SU-DHL-6 (cell line): ENCODE results near the gene ACSS2.

ENCODE experiments used
- H2AFZ ChIP-seq: fragments of 200-600 bp; sonication (generic); 2 replicates; pipeline ENCODE4 v1.6.1; 2014; ENCODE audit warnings: low read depth, mild to moderate bottlenecking, moderate library complexity, mixed read lengths, antibody characterized with exemption, low read length; ENCODE audit not compliant: severe bottlenecking
- H3F3A ChIP-seq: fragments of 200-600 bp; shearing (Covaris generic); 2 replicates; pipeline ENCODE4 v1.6.0; 2016; ENCODE audit warnings: antibody characterized with exemption, mild to moderate bottlenecking; ENCODE audit not compliant: insufficient read depth
- H3K27ac ChIP-seq: fragments of 200-600 bp; sonication (generic); 2 replicates; pipeline ENCODE4 v1.5.1; 2016; ENCODE audit warnings: low read depth, mild to moderate bottlenecking, low read length, moderate library complexity, mixed read lengths
- H3K27me3 ChIP-seq: fragments of 200-600 bp; sonication (generic), shearing (Covaris generic); 2 replicates; pipeline ENCODE4 v1.6.0; 2014; ENCODE audit warnings: mild to moderate bottlenecking, low read length
- H3K36me3 ChIP-seq: fragments of 200-600 bp; sonication (generic); 2 replicates; pipeline ENCODE4 v1.6.1; 2014; ENCODE audit warnings: mild to moderate bottlenecking, low read length, mixed read lengths
- H3K4me2 ChIP-seq: fragments of 300-600, 200-600 bp; shearing (Covaris generic), sonication (generic); 2 replicates; pipeline ENCODE4 v1.6.0; 2014; ENCODE audit warnings: low read length, low read depth, mild to moderate bottlenecking; ENCODE audit not compliant: poor library complexity, severe bottlenecking
- H3K4me3 ChIP-seq: fragments of 200-600 bp; sonication (generic); 2 replicates; pipeline ENCODE4 v1.5.1; 2014; ENCODE audit warnings: antibody characterized with exemption, low read length, mild to moderate bottlenecking, mixed read lengths; ENCODE audit not compliant: insufficient read depth, poor library complexity, severe bottlenecking
- H3K79me2 ChIP-seq: fragments of 200-600 bp; sonication (generic); 2 replicates; pipeline ENCODE4 v1.6.1; 2014; ENCODE audit warnings: mild to moderate bottlenecking, low read length, moderate library complexity; ENCODE audit not compliant: insufficient read depth
- H3K9ac ChIP-seq: fragments of 200-600 bp; sonication (generic); 2 replicates; pipeline ENCODE4 v1.7.0; 2014; ENCODE audit warnings: mild to moderate bottlenecking, low read length
- H3K9me2 ChIP-seq: fragments of 200-600 bp; sonication (generic); replicated peaks from 2 replicates; pipeline ENCODE4 v1.6.1; 2014; ENCODE audit warnings: low read length; ENCODE audit not compliant: insufficient read depth
- H3K9me3 ChIP-seq: fragments of 200-600 bp; sonication (generic); 2 replicates; pipeline ENCODE4 v1.6.1; 2014; ENCODE audit warnings: low read length, mixed read lengths; ENCODE audit not compliant: insufficient read depth
- H4K20me1 ChIP-seq: fragments of 200-600 bp; sonication (generic); 2 replicates; pipeline ENCODE4 v1.6.1; 2014; ENCODE audit warnings: low read depth, mild to moderate bottlenecking, antibody characterized with exemption, low read length, moderate library complexity, mixed read lengths
- EZH2phosphoT487 ChIP-seq: fragments of 200-600 bp; sonication (generic), shearing (Covaris generic); conservative IDR thresholded peaks from 2 replicates; pipeline ENCODE4 v1.6.1; 2018; ENCODE audit warnings: mild to moderate bottlenecking, antibody characterized with exemption, low read length, moderate library complexity, mixed read lengths
- TF ChIP-seq, protein P1 (sequence below): fragments of 200-600 bp; sonication (generic); IDR thresholded peaks from one replicate; pipeline ENCODE4 v1.5.1; 2017; ENCODE audit warnings: antibody characterized with exemption, mild to moderate bottlenecking, low read length, moderate library complexity; ENCODE audit not compliant: insufficient read depth, poor library complexity, severe bottlenecking

ACSS2 gene

DNA sequence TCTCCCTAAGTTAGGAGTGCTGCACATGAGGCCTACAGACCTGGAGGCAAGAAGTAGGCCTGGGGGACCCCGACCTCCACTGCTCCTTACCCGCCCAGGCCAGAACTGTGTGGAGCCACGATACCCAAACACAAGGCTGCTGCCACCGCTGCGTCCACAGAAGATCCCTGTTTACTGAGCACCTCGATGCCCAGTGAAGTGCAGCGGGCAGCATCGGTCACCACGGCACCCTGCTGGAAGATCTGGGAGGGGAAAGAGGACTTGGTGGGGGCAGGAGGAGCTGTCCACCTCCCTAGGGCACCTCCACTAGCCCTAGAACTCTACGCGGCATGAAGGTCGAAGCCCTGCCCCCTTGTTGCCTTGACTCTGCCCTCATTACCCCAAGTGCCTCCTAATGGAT lies 13.7 kb upstream of the ACSS2 start:
- no peak overlapping the region for H2AFZ ChIP-seq

DNA sequence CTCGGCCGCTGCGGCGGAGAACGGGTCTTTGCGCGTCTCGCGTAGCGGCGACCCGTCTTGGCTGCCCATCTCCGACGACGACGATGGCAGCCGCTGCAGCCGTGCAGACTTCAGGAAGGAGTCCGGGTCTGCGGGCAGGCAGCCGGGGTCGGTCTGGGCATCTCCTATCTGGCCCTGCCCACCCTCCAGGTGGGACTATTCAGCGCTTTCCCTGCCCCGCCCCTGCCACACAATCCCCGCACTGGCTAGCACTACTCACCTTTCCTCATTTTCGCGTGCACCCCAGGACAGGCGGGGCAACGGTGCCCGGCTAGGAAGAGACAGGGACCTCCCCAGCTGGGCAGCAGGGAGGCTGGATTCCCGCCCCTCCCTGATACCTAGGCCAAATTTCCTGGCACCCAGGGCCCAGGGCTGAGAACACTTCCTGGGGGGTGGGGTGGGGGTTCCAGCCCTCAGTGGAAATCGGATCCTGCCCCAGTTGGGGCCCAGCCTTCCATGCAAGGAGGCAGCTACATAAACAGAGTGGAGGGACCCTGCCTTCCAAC lies 12.9 kb upstream of the ACSS2 start:
- no peak overlapping the region for H3K4me3 ChIP-seq

More for the DNA sequence above, 13.7 kb upstream of the ACSS2 start:
- Histone ChIP-seq H3K36me3 (no peaks in the 10 kb centered on the region), H3K79me2 (no peaks in the 10 kb centered on the region), H3K27me3 (no peaks in the 10 kb centered on the region), H3K9me2 (no peaks in the 10 kb centered on the region), H3F3A (no peaks in the 10 kb centered on the region), H3K4me3 (no peak overlapping the region), H3K9me3 (no peaks in the 10 kb centered on the region), H4K20me1 (no peaks in the 10 kb centered on the region), H3K4me2 (no peak overlapping the region), H3K9ac (no peak overlapping the region), H3K27ac (no peak overlapping the region)
- TF ChIP-seq, protein P1, sequence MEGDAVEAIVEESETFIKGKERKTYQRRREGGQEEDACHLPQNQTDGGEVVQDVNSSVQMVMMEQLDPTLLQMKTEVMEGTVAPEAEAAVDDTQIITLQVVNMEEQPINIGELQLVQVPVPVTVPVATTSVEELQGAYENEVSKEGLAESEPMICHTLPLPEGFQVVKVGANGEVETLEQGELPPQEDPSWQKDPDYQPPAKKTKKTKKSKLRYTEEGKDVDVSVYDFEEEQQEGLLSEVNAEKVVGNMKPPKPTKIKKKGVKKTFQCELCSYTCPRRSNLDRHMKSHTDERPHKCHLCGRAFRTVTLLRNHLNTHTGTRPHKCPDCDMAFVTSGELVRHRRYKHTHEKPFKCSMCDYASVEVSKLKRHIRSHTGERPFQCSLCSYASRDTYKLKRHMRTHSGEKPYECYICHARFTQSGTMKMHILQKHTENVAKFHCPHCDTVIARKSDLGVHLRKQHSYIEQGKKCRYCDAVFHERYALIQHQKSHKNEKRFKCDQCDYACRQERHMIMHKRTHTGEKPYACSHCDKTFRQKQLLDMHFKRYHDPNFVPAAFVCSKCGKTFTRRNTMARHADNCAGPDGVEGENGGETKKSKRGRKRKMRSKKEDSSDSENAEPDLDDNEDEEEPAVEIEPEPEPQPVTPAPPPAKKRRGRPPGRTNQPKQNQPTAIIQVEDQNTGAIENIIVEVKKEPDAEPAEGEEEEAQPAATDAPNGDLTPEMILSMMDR, result no peak
- TF ChIP-seq EZH2phosphoT487, result no peak

DNA sequence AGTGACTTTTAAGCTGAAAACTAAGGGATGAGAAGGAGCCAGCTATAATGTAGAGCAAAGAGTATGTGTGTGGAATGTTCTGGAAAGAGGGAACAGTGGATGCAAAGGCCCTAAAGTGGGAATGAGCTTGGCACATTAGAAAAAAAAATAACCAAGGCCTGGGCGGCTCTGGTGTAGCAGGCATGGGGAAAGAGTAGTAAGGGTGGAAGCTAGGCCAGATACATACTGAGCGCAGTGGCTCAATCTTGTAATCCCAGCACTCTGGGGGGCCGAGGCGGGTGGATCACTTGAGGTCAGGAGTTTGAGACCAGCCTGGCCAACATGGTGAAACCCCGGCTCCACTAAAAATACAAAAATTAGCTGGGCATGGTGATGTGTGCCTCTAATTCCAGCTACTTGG lies 12.2 kb upstream of the ACSS2 start:
- Histone ChIP-seq H3K79me2 (no peaks in the 10 kb centered on the region), H3F3A (no peaks in the 10 kb centered on the region), H3K27me3 (no peaks in the 10 kb centered on the region), H3K9ac (no peak overlapping the region), H3K27ac (no peak overlapping the region), H3K4me3 (no peak overlapping the region), H4K20me1 (no peaks in the 10 kb centered on the region), H2AFZ (no peak overlapping the region), H3K9me2 (no peaks in the 10 kb centered on the region), H3K36me3 (no peaks in the 10 kb centered on the region), H3K4me2 (no peak overlapping the region), H3K9me3 (no peaks in the 10 kb centered on the region)
- no peak for TF ChIP-seq EZH2phosphoT487
- TF ChIP-seq, protein P1, result no peak

More for the DNA sequence above, 12.9 kb upstream of the ACSS2 start:
- Histone ChIP-seq H3K9ac (no peak overlapping the region), H4K20me1 (no peaks in the 10 kb centered on the region), H2AFZ (no peak overlapping the region), H3K27me3 (no peaks in the 10 kb centered on the region), H3K9me2 (no peaks in the 10 kb centered on the region), H3K79me2 (no peaks in the 10 kb centered on the region), H3K27ac (no peak overlapping the region), H3K36me3 (no peaks in the 10 kb centered on the region), H3K9me3 (no peaks in the 10 kb centered on the region), H3F3A (no peaks in the 10 kb centered on the region), H3K4me2 (no peak overlapping the region)
- TF ChIP-seq EZH2phosphoT487, result no peak
- TF ChIP-seq, protein P1, result no peak
